GM18951 (cell line): Measurements from ENCODE around the gene ACP7.
"Not testable (repeated sequence)": the region's sequence is repeated elsewhere in the genome, so short reads cannot be mapped to it uniquely, and the experiment has no call there.

Experiments
- POLR2A ChIP-seq: IDR thresholded peaks from 4 replicates; pipeline ENCODE4 v1.6.1; 2011; ENCODE audit warnings: mild to moderate bottlenecking; ENCODE audit not compliant: insufficient read length, insufficient read depth; ENCODE audit errors: extremely low read depth
- in situ Hi-C: fragments of 300-500 bp; cut with MboI; formaldehyde crosslinking; loops from one replicate; pipeline ENCODE4 v1.12.0; 2022; ENCODE audit warnings: low sequenced_read_pairs, mixed read lengths, inconsistent platforms; ENCODE audit not compliant: unreplicated experiment

ACP7 gene

GRCh38 chr19:39084732-39085080 lies 538 bp downstream of the ACP7 start:
- in situ Hi-C loops: no loop called here
- TF ChIP-seq POLR2A: no peak

GRCh38 chr19:39085392-39085791 lies 1.2 kb downstream of the ACP7 start:
- in situ Hi-C loops: no loop called here
- no peak for TF ChIP-seq POLR2A

DNA sequence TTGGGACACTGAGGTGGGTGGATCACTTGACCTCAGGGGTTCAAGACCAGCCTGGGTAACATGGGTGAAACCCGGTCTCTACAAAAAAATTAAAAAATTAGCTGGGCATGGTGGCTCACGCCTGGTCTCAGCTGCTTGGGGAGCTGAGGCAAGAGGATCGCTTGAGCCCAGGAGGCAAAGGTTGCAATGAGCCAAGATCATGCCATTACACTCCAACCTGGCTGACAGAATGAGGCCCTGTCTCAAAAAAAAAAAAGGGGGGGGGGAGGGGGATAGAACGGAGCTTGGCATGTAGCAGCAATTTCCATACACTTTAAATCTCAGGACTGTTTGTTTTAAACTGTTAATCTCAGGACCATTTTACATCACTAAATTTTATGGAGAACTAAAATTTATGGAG lies 2.2 kb downstream of the ACP7 start:
- no peak for TF ChIP-seq POLR2A
- in situ Hi-C loops: no loop called here

- TF ChIP-seq POLR2A: no peak
- in situ Hi-C loops: no loop called here
Observed at GRCh38 chr19:39087907-39088686, 3.9 kb downstream of the ACP7 start.

DNA sequence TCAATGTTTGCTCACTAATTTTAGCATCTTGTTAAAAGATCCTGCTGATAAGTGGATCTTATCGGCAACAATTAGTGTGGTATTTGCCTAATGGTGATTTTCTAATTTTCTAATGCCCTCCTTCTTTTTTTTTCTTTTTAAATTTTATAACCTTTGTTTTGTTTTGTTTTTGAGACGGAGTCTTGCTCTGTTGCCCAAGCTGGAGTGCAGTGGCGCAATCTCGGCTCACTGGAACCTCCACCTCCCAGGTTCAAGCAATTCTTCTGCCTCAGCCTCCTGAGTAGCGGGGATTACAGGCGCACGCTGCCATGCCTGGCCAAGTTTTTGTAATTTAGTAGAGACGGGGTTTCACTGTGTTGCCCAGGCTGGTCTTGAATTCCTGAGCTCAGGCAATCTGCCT lies 5.8 kb downstream of the ACP7 start:
- in situ Hi-C loops: not testable (repeated sequence)

DNA sequence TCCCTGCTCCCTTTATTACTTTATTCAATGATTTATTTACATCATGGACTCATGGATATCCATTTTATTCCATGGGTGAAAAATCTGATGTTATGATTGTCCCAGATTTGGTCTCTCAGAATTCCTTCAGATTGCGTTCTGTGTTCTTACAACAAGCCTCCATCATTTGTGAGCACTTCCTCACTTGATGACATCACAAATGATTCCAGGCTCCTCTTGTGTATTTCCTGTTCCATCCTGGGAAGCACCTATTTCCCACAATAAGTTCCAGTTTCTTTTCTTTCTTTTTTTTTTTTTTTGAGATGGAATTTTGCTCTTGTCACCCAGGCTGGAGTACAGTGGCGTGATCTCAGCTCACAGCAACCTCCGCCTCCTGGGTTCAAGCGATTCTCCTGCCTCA lies 6.7 kb downstream of the ACP7 start:
- in situ Hi-C loops: no loop called here
- no peak for TF ChIP-seq POLR2A

DNA sequence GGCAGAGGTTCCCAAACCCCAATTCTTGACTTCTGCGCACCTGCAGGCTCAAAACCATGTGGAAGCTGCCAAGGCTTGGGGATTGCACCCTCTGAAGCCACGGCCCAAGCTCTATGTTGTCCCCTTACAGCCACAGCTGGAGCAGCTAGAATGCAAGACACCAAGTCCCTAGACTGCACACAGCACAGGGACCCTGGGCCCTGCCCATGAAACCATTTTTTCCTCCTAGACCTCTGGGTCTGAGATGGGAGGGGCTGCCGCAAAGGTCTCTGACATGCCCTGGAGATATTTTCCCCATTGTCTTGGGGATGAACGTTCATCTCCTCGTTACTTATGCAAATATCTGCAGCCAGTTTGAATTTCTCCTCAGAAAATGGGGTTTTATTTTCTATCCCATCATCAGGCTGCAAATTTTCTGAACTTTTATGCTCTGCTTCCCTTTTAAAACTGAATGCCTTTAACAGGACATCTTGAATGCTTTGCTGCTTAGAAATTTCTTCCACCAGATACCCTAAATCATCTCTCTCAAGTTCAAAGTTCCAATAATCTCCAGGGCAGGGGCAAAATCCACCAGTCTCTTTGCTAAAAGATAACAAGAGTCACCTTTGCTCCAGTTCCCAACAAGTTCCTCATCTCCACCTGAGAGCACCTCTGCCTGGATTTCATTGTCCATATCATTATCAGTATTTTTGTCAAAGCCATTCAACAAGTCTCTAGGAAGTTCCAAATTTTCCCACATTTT lies 11.8 kb downstream of the ACP7 start:
- in situ Hi-C loops: not testable (repeated sequence)

DNA sequence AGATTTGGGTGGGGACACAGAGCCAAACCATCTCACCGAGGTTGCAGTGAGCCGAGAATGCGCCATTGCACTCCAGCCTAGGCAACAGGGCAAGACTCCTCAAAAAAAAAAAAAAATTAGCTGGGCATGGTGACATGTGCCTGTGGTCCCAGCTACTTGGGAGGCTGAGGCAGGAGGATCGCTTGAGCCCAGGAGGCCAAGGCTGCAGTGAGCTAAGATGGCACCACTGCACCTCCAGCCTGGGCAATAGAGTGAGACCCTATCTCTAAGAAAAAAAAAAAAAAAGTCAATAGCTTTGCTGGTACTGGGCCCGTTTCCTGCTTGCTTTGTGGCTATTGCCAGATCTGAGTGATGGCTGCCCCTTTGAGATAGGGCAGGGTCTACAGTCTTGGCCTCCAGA lies 13.1 kb downstream of the ACP7 start:
- in situ Hi-C loops: no loop called here
- no peak for TF ChIP-seq POLR2A

DNA sequence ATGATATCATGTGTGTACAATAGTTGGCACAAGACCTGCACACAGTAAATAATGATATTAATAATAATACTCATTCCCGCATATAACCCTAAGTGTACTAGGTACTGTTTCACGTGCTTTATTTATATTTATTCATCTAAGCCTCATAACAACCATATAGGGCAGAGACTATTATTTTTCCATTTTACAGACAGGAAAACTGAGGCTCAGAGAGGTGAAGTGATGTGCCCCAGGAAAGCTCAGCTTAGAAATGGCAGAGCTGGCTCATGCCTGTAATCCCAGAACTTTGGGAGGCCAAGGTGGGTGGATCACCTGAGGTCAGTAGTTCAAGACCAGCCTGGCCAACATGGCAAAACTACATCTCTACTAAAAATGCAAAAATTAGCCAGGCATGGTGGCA lies 13.6 kb downstream of the ACP7 start:
- in situ Hi-C loops: no loop called here
- no peak for TF ChIP-seq POLR2A

DNA sequence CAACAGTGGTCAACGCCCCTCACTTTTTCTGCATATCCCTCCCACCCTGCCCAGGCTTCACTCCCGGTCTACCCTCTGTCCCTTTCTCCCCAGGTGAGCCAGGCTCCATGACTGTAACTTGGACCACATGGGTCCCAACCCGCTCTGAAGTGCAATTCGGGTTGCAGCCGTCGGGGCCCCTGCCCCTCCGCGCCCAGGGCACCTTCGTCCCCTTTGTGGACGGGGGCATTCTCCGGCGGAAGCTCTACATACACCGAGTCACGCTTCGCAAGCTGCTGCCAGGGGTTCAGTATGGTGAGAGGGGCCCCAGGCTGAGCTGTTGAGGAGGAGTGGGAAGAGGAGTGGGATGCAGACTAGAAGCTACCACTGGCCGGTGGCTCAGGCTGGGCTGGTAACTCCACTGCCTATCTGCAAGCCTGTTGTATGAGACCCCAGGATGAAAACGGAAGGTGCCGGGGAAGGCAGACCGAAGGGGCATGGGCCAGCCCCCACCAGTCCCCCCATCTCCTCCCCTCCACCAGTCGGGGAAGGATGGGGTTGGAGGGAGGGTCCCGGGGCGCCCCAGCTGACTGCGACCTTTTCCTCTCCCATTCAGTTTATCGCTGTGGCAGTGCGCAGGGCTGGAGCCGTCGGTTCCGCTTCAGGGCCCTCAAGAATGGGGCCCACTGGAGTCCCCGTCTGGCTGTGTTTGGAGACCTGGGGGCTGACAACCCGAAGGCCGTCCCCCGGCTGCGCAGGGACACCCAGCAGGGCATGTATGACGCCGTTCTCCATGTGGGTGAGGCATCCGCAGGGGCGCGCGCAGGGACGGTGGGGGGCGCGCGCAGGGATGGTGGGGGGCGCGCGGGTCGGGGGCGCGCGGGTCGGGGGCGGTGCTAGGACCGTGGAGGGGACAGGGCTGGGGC lies 14.4 kb downstream of the ACP7 start:
- no peak for TF ChIP-seq POLR2A
- in situ Hi-C loops: no loop called here

DNA sequence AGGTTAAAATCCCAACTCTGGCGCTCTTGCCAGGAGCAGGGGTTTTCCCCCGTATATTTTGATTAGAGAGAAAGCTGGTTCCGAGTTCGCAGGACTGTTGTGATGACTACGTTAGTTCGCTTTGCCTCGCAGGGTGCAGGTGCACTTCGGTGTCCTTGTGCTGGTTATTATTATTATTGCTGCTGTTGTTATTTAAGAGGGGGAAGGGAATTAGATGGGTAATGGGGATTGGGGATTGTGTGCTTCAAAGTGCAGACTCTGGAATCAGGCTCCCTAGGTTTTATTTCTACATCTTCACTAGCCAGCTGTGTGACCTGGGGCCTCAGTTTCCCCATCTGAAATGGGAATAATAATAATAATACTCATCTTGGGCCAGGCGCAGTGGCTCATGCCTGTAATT lies 15.2 kb downstream of the ACP7 start:
- in situ Hi-C loops: no loop called here
- no peak for TF ChIP-seq POLR2A

DNA sequence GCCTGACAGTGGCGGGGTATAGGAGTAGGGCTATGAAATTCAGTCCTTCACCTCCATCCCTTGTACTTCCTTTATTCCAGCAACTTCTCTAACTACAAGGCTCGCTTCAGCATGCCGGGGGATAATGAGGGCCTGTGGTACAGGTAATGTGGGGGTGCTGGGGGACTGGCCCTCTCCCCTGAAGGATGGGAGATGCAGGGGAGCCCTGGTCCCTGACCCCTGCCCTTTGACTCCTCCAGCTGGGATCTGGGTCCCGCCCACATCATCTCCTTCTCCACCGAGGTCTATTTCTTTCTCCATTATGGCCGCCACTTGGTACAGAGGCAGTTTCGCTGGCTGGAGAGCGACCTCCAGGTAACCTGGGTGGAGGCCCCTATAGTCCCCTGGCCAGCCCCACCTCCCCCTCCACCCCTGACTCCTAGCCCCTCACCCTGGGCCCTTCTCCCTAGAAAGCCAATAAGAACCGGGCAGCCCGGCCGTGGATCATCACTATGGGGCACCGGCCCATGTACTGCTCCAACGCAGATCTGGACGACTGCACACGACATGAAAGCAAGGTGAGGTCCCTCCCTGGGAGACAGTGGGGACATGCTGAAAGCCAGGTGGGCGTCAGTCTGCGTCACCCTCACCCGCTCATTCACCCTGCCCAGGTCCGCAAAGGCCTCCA lies 16.5 kb downstream of the ACP7 start:
- no peak for TF ChIP-seq POLR2A
- in situ Hi-C loops: no loop called here

GRCh38 chr19:39103151-39103550 lies 19.0 kb downstream of the ACP7 start:
- in situ Hi-C loops: no loop called here
- TF ChIP-seq POLR2A: no peak

DNA sequence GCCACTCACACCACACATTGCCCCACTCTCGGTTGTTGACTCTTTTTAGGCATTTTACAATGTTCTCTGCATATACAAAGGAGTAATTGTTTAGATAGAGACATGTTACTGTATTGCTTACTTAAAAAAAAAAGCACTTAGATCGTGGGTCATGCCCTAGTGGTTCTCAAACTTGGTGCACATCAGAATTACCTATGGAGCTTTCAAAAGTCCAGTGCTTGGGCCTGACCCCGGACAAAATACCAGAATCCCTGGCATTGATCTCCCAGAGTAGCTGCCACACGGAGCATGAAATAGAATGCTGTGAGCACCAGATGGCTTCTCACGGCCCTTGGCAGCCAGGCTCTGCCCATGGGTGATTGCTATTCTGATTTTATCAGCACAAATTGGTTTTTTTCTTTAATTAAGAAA lies 20.0 kb downstream of the ACP7 start:
- no peak for TF ChIP-seq POLR2A
- in situ Hi-C loops: no loop called here
